ENCODE data around the gene CDK6.

DNA sequence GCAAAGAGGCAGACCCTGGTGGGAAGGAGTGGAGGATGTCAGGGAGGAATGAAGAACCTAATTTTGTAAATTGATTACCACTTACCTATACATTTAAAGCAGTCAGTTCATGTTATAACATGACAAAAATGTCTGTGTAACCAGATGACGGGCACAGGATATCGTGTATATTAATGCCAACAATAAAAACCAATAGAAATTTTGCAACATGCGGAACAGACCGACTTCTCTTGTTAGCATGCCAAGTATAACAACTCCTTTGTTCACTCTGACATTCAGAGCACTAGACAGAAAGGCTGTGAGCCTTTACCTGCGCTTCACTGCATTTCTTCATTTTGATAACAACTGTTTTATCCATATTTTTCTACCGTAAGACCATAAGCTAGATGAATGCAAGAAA, 29.9 kb downstream of the CDK6 start:
- TF ChIP-seq, protein P1, sequence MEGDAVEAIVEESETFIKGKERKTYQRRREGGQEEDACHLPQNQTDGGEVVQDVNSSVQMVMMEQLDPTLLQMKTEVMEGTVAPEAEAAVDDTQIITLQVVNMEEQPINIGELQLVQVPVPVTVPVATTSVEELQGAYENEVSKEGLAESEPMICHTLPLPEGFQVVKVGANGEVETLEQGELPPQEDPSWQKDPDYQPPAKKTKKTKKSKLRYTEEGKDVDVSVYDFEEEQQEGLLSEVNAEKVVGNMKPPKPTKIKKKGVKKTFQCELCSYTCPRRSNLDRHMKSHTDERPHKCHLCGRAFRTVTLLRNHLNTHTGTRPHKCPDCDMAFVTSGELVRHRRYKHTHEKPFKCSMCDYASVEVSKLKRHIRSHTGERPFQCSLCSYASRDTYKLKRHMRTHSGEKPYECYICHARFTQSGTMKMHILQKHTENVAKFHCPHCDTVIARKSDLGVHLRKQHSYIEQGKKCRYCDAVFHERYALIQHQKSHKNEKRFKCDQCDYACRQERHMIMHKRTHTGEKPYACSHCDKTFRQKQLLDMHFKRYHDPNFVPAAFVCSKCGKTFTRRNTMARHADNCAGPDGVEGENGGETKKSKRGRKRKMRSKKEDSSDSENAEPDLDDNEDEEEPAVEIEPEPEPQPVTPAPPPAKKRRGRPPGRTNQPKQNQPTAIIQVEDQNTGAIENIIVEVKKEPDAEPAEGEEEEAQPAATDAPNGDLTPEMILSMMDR (IDR thresholded peaks at IDR 0.05 in 2 of 3, conservative IDR thresholded peaks at IDR 0.05 in 1 of 3; ENCODE audit: borderline replicate concordance in 1 of 3, insufficient read depth in 1 of 3, low read depth in 2 of 3, low read length in 2 of 3), result no peak
- no peak for TF ChIP-seq POLR2A (IDR thresholded peaks at IDR 0.05; ENCODE audit: borderline replicate concordance, extremely low read depth, insufficient read depth, insufficient read length)
- TF ChIP-seq TCF7L2 (IDR thresholded peaks at IDR 0.05; ENCODE audit: borderline replicate concordance, extremely low read depth, insufficient read depth, insufficient read length), result no peak
- TF ChIP-seq ELF1 (IDR thresholded peaks at IDR 0.05; ENCODE audit: borderline replicate concordance, low read depth), result no peak
- TF ChIP-seq EZH2phosphoT487 (IDR thresholded peaks at IDR 0.05; ENCODE audit: borderline replicate concordance), result no peak
- TF ChIP-seq EZH2 (IDR thresholded peaks at IDR 0.05), result no peak
- TF ChIP-seq, protein P2, sequence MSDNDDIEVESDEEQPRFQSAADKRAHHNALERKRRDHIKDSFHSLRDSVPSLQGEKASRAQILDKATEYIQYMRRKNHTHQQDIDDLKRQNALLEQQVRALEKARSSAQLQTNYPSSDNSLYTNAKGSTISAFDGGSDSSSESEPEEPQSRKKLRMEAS (IDR thresholded peaks at IDR 0.05), result no peak
- TF ChIP-seq, protein P3, sequence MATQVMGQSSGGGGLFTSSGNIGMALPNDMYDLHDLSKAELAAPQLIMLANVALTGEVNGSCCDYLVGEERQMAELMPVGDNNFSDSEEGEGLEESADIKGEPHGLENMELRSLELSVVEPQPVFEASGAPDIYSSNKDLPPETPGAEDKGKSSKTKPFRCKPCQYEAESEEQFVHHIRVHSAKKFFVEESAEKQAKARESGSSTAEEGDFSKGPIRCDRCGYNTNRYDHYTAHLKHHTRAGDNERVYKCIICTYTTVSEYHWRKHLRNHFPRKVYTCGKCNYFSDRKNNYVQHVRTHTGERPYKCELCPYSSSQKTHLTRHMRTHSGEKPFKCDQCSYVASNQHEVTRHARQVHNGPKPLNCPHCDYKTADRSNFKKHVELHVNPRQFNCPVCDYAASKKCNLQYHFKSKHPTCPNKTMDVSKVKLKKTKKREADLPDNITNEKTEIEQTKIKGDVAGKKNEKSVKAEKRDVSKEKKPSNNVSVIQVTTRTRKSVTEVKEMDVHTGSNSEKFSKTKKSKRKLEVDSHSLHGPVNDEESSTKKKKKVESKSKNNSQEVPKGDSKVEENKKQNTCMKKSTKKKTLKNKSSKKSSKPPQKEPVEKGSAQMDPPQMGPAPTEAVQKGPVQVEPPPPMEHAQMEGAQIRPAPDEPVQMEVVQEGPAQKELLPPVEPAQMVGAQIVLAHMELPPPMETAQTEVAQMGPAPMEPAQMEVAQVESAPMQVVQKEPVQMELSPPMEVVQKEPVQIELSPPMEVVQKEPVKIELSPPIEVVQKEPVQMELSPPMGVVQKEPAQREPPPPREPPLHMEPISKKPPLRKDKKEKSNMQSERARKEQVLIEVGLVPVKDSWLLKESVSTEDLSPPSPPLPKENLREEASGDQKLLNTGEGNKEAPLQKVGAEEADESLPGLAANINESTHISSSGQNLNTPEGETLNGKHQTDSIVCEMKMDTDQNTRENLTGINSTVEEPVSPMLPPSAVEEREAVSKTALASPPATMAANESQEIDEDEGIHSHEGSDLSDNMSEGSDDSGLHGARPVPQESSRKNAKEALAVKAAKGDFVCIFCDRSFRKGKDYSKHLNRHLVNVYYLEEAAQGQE (IDR thresholded peaks at IDR 0.05; ENCODE audit: low read depth), result no peak
- no peak for TF ChIP-seq POLR2AphosphoS5 (IDR thresholded peaks at IDR 0.05; ENCODE audit: low read depth, low read length)
- no peak for TF ChIP-seq JUND (IDR thresholded peaks at IDR 0.05)
- TF ChIP-seq YY1 (IDR thresholded peaks at IDR 0.05; ENCODE audit: extremely low read depth, insufficient replicate concordance, low read depth, low read length), result no peak
- TF ChIP-seq FOSL1 (IDR thresholded peaks at IDR 0.05; ENCODE audit: low read depth), result no peak

All from HCT116 (cell line).